Measurements from ENCODE around the gene KCNQ4.

- no peak for TF ChIP-seq EZH2phosphoT487 (IDR thresholded peaks at IDR 0.05)
- TF ChIP-seq CTCF (IDR thresholded peaks at IDR 0.05), result no peak
These were observed 13.5 kb downstream of the KCNQ4 start for GRCh38 chr1:40796939-40797667.

All from neural progenitor cell (in vitro differentiated cells).